HL-60 (cell line): ENCODE results near the gene ADAM17.

Source experiments
- CTCF ChIP-seq: IDR thresholded peaks from one replicate; pipeline ENCODE4 v1.5.1; 2011; ENCODE audit warnings: low read length, control low read depth, inconsistent platforms; ENCODE audit not compliant: insufficient read depth
- GABPA ChIP-seq: IDR thresholded peaks from 2 replicates; pipeline ENCODE4 v1.6.1; 2012; ENCODE audit warnings: low read depth
- POLR2AphosphoS5 ChIP-seq: IDR thresholded peaks from 2 replicates; pipeline ENCODE4 v1.6.1; 2012; ENCODE audit warnings: low read depth
- SPI1 ChIP-seq: IDR thresholded peaks from 2 replicates; pipeline ENCODE4 v1.6.1; 2012; ENCODE audit warnings: low read depth, mild to moderate bottlenecking, borderline replicate concordance

GRCh38 chr2:9439536-9439935, 116.1 kb downstream of the ADAM17 start:
- TF ChIP-seq CTCF (no peak), POLR2AphosphoS5 (no peak), SPI1 (no peak), GABPA (no peak)
